Thoracic aorta (tissue), 2 donors: ENCODE measurements around the gene ADAM15. TPM values are rescaled to one million over a fixed set of nuclear protein-coding genes. Genes with fewer than 3 reads are reported as not detected.

Source experiments
- ATAC-seq: fragments of 150-250 bp; one replicate; pipeline ENCODE4 v1.8.0; 2017; ENCODE audit warnings: low read depth; ENCODE audit not compliant: insufficient number of reproducible peaks, low FRiP score
- DNase-seq: peaks from one replicate; pipeline ENCODE4 v3.0.0-alpha.2; 2020; ENCODE audit warnings: low spot score
- H3K27ac ChIP-seq, 2 donors: fragments of 200-600 bp; sonication (generic); 1 replicate in 1 of 2; 2 replicates in 1 of 2; pipeline ENCODE4 v1.5.1; 2016; ENCODE audit warnings: mild to moderate bottlenecking in 2 of 2, moderate library complexity in 2 of 2
- H3K27me3 ChIP-seq: fragments of 200-600 bp; sonication (generic); replicated peaks from 2 replicates; pipeline ENCODE4 v1.6.0; 2016; ENCODE audit warnings: mild to moderate bottlenecking; ENCODE audit not compliant: insufficient read depth
- H3K36me3 ChIP-seq: fragments of 200-600 bp; sonication (generic); one replicate; pipeline ENCODE4 v1.5.1; 2016
- H3K4me1 ChIP-seq, 2 donors: fragments of 200-600 bp; sonication (generic); 1 replicate in 1 of 2; 2 replicates in 1 of 2; pipeline versions ENCODE4 v1.5.1 to v1.6.0; 2016; ENCODE audit warnings: low read depth in 2 of 2, mild to moderate bottlenecking in 1 of 2; ENCODE audit not compliant: control insufficient read depth in 1 of 2
- H3K4me3 ChIP-seq: fragments of 200-600 bp; sonication (generic); 2 replicates; pipeline ENCODE4 v1.5.1; 2016; ENCODE audit warnings: mild to moderate bottlenecking
- H3K9me3 ChIP-seq: fragments of 200-600 bp; sonication (generic); 2 replicates; pipeline ENCODE4 v1.5.1; 2016
- CTCF ChIP-seq: fragments of 200-600 bp; sonication (generic); IDR thresholded peaks from one replicate; pipeline ENCODE4 v1.5.1; 2019; ENCODE audit warnings: antibody characterized with exemption
- total RNA-seq, 2 donors: library from RNA; depleted of rRNA; stranded (reverse); fragments of >200 nt; gene quantifications; one replicate each; pipeline versions ENCODE4 v1.1.0 to v1.2.3, GENCODE V29; 2016

ADAM15 gene
- total RNA-seq, 2 donors from 2014 or later, result 119 to 144 TPM

DNA sequence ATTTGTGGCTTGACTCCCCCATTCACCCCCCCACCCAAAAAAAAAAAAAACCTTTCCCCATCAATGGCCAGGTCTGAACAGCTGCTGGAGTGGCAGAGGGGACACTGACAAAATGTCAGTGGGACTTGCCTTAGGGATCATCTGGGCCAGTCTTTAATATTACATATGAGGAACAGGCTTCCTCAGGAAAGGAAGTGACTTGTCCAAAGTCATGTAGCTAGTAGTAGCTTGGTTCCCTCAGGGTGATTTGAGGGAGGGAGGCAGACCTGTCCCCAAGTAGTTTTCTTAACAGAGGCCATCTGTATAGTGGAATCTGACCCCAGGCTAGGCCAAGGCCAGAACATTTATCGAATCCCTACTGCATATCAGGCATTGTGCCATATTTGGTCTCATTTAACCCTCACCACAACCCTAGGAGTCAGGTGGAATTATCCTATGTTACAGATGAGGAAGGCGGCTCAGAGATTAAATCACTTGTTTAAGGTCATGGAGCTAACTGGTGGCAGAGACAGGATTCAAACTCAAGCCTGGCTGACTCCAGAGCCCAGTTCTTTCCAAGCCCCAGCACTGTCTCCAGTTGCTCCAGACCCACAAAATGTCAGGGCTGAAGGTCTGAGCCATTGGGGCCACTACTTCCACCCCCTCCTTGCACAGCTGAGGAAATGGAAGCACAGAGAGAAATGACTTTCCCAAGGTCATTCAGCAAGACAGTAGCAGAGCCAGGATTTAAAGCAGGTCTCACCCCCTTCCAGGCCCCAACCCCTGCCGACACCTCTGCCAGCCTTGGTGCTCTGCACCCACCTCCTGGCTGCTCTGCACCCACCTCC lies 38.1 kb upstream of the ADAM15 start:
- Histone ChIP-seq H3K4me1 (peaks cover 31 to 40% of the 10 kb centered on the region in 2 donors), H3K27me3 (no peaks in the 10 kb centered on the region)
- TF ChIP-seq CTCF, result no peak

DNA sequence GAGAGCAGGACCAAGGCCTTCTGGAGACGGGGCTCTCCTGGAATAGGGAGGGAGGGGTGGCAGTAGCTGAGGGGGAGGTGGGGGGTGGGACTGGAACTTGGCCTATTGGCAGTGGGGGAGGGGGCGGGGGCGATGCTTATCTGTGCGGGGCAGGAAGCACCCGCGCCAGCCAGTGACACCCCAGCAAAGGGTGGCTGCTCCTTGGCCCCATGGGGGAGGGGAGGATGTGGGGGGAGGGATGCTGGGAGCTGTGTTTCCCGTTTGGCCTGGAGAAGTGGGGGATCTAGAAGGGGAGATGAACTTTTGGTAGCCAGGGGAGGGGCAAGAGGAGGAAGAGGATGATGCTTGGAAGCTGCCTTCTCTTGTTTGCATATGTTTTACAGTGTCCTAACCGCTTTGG lies 37.5 kb upstream of the ADAM15 start:
- TF ChIP-seq CTCF, result no peak
- H3K36me3 ChIP-seq, result peaks cover 3% of the 10 kb centered on the region

More for the DNA sequence above, 38.1 kb upstream of the ADAM15 start:
- Histone ChIP-seq H3K36me3 (peaks cover 3% of the 10 kb centered on the region), H3K27ac (peak overlapping the region in 1 of 2 donors; percentile 49), H3K9me3 (no peaks in the 10 kb centered on the region), H3K4me3 (no peak overlapping the region)
- no peak for ATAC-seq
- DNase-seq, result no peak

GRCh38 chr1:155014709-155015508 lies 36.2 kb upstream of the ADAM15 start:
- Histone ChIP-seq H3K9me3 (no peaks in the 10 kb centered on the region), H3K4me3 (no peak overlapping the region), H3K36me3 (no peaks in the 10 kb centered on the region), H3K27me3 (no peaks in the 10 kb centered on the region), H3K27ac (no peak overlapping the region), H3K4me1 (peaks cover 27 to 33% of the 10 kb centered on the region in 2 donors)
- no peak for TF ChIP-seq CTCF
- ATAC-seq (no peak), DNase-seq (no peak)

More for the DNA sequence above, 37.5 kb upstream of the ADAM15 start:
- Histone ChIP-seq H3K9me3 (no peaks in the 10 kb centered on the region), H3K27ac (no peak overlapping the region), H3K4me3 (no peak overlapping the region), H3K27me3 (no peaks in the 10 kb centered on the region), H3K4me1 (peaks cover 27 to 36% of the 10 kb centered on the region in 2 donors)
- DNase-seq (no peak), ATAC-seq (no peak)

DNA sequence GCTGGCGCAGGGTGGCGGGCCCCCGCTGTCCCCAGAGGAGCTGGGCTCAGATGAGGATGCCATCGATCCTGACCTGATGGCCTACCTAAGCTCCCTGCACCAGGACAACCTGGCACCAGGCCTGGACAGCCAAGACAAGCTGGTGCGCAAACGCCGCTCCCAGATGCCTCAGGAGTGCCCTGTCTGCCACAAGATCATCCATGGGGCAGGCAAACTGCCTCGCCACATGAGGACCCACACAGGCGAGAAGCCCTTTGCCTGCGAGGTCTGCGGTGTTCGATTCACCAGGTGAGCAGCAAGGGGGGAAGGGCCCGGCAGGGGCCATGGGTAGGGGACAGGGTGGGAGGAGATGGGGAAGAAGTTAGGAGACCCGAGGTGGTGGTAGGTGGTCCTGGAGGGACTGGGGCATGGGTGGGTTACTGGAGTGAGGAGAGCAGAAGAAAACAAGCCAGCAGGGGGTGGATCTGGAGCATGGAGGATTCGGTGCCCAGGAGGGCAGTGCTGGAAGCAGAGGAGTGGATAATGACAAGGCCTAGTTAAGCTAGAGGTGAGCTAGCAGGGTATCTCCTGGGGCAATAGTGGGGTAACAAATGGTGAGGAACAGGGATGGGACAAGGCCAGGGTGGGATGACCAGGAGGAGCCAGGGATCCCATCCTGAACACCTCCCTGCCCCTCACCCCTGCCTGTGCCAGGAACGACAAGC lies 35.4 kb upstream of the ADAM15 start:
- DNase-seq (no peak), ATAC-seq (no peak)
- Histone ChIP-seq H3K4me1 (peaks cover 27 to 28% of the 10 kb centered on the region in 2 donors), H3K36me3 (no peaks in the 10 kb centered on the region), H3K4me3 (no peak overlapping the region), H3K27ac (no peak overlapping the region), H3K27me3 (no peaks in the 10 kb centered on the region), H3K9me3 (no peaks in the 10 kb centered on the region)
- TF ChIP-seq CTCF, result no peak
